ENCODE results near the gene ZSWIM3. TPM values are rescaled to one million over a fixed set of nuclear protein-coding genes. Genes with fewer than 3 reads are reported as not detected.

The ZSWIM3 gene
- total and polyA plus RNA-seq, 2 of the 13 experiments (the other 11 are each of a cell fraction or from before 2014, with no cell fraction given) = 5.2 to 5.8 TPM

- TF ChIP-seq ZNF230 (CRISPR knock-in tag; IDR thresholded peaks at IDR 0.05) = peak; percentile 53; the same call in 1 of the 2 replicates
- TF ChIP-seq TMF1 (CRISPR knock-in tag; IDR thresholded peaks at IDR 0.05; ENCODE audit: low read depth) = no peak
- TF ChIP-seq, protein P1, sequence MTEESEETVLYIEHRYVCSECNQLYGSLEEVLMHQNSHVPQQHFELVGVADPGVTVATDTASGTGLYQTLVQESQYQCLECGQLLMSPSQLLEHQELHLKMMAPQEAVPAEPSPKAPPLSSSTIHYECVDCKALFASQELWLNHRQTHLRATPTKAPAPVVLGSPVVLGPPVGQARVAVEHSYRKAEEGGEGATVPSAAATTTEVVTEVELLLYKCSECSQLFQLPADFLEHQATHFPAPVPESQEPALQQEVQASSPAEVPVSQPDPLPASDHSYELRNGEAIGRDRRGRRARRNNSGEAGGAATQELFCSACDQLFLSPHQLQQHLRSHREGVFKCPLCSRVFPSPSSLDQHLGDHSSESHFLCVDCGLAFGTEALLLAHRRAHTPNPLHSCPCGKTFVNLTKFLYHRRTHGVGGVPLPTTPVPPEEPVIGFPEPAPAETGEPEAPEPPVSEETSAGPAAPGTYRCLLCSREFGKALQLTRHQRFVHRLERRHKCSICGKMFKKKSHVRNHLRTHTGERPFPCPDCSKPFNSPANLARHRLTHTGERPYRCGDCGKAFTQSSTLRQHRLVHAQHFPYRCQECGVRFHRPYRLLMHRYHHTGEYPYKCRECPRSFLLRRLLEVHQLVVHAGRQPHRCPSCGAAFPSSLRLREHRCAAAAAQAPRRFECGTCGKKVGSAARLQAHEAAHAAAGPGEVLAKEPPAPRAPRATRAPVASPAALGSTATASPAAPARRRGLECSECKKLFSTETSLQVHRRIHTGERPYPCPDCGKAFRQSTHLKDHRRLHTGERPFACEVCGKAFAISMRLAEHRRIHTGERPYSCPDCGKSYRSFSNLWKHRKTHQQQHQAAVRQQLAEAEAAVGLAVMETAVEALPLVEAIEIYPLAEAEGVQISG (CRISPR knock-in tag; IDR thresholded peaks at IDR 0.05) = peak; percentile 35; the same call in 1 of the 2 replicates
- TF ChIP-seq ZNF530 (CRISPR knock-in tag; IDR thresholded peaks at IDR 0.05; ENCODE audit: low read depth) = no peak
- TF ChIP-seq BRCA1 (CRISPR knock-in tag; IDR thresholded peaks at IDR 0.05) = no peak
- no peak; the same call in 1 of the 2 replicates for TF ChIP-seq FOXJ3 (CRISPR knock-in tag; IDR thresholded peaks at IDR 0.05; ENCODE audit: borderline replicate concordance)
- no peak for TF ChIP-seq FOXC1 (CRISPR knock-in tag; IDR thresholded peaks at IDR 0.05; ENCODE audit: borderline replicate concordance)
- TF ChIP-seq SATB2 (CRISPR knock-in tag; IDR thresholded peaks at IDR 0.05) = no peak
- TF ChIP-seq ZNF777 (CRISPR knock-in tag; IDR thresholded peaks at IDR 0.05) = no peak
- TF ChIP-seq ZNF558 (CRISPR knock-in tag; IDR thresholded peaks at IDR 0.05; ENCODE audit: borderline replicate concordance) = no peak
- no peak for TF ChIP-seq ZNF337 (CRISPR knock-in tag; IDR thresholded peaks at IDR 0.05; ENCODE audit: borderline replicate concordance, low read depth)
- no peak for TF ChIP-seq ZBTB1 (CRISPR knock-in tag; IDR thresholded peaks at IDR 0.05; ENCODE audit: borderline replicate concordance)
- no peak for TF ChIP-seq ZNF207 (IDR thresholded peaks at IDR 0.05; ENCODE audit: borderline replicate concordance)
- TF ChIP-seq FOXA3 (CRISPR knock-in tag; IDR thresholded peaks at IDR 0.05) = 0 out of 2 replicates have a peak, but pooled peaks have one; percentile 32
- no peak for TF ChIP-seq SRF (IDR thresholded peaks at IDR 0.05; ENCODE audit: low read depth, low read length)
- TF ChIP-seq ZNF350 (CRISPR knock-in tag; IDR thresholded peaks at IDR 0.05; ENCODE audit: borderline replicate concordance, low read depth) = peak; percentile 39; the same call in 1 of the 2 replicates
- no peak for TF ChIP-seq ZNF549 (CRISPR knock-in tag; IDR thresholded peaks at IDR 0.05)
- TF ChIP-seq ELF3 (CRISPR knock-in tag; IDR thresholded peaks at IDR 0.05) = no peak
- no peak for TF ChIP-seq ZNF674 (CRISPR knock-in tag; IDR thresholded peaks at IDR 0.05; ENCODE audit: low read depth)
- TF ChIP-seq ZNF780A (CRISPR knock-in tag; IDR thresholded peaks at IDR 0.05) = no peak
- no peak for TF ChIP-seq YEATS2 (CRISPR knock-in tag; IDR thresholded peaks at IDR 0.05; ENCODE audit: borderline replicate concordance)
- no peak for TF ChIP-seq ZNF33B (CRISPR knock-in tag; IDR thresholded peaks at IDR 0.05)
- peak; percentile 100 for TF ChIP-seq ZNF121 (CRISPR knock-in tag; IDR thresholded peaks at IDR 0.05)
- TF ChIP-seq ZNF619 (CRISPR knock-in tag; IDR thresholded peaks at IDR 0.05) = no peak
- TF ChIP-seq, protein P2, sequence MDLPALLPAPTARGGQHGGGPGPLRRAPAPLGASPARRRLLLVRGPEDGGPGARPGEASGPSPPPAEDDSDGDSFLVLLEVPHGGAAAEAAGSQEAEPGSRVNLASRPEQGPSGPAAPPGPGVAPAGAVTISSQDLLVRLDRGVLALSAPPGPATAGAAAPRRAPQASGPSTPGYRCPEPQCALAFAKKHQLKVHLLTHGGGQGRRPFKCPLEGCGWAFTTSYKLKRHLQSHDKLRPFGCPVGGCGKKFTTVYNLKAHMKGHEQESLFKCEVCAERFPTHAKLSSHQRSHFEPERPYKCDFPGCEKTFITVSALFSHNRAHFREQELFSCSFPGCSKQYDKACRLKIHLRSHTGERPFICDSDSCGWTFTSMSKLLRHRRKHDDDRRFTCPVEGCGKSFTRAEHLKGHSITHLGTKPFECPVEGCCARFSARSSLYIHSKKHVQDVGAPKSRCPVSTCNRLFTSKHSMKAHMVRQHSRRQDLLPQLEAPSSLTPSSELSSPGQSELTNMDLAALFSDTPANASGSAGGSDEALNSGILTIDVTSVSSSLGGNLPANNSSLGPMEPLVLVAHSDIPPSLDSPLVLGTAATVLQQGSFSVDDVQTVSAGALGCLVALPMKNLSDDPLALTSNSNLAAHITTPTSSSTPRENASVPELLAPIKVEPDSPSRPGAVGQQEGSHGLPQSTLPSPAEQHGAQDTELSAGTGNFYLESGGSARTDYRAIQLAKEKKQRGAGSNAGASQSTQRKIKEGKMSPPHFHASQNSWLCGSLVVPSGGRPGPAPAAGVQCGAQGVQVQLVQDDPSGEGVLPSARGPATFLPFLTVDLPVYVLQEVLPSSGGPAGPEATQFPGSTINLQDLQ (CRISPR knock-in tag; IDR thresholded peaks at IDR 0.05) = 0 out of 2 replicates have a peak, but pooled peaks have one; percentile 23
- no peak for TF ChIP-seq PLRG1 (conservative IDR thresholded peaks at IDR 0.05)
- TF ChIP-seq RELA (CRISPR knock-in tag; IDR thresholded peaks at IDR 0.05) = no peak
These were observed 64.1 kb downstream of the ZSWIM3 start (continued) for GRCh38 chr20:45921337-45922189.

All from HepG2 (cell line).